Stimulated activated CD8-positive, alpha-beta memory T cell treated with anti-CD3 and anti-CD28 coated beads, Interleukin-12 subunit alpha, Interleukin-12 subunit beta, amount 100 ng/mL, for 24 hours (primary cell): ENCODE results near the gene MRPL39.
"Not testable (repeated sequence)": the region's sequence is repeated elsewhere in the genome, so short reads cannot be mapped to it uniquely, and the experiment has no call there.

Source experiments
- DNase-seq: peaks from one replicate; pipeline ENCODE4 v3.0.0-alpha.2; 2020; ENCODE audit errors: extremely low read depth

MRPL39 gene

DNA sequence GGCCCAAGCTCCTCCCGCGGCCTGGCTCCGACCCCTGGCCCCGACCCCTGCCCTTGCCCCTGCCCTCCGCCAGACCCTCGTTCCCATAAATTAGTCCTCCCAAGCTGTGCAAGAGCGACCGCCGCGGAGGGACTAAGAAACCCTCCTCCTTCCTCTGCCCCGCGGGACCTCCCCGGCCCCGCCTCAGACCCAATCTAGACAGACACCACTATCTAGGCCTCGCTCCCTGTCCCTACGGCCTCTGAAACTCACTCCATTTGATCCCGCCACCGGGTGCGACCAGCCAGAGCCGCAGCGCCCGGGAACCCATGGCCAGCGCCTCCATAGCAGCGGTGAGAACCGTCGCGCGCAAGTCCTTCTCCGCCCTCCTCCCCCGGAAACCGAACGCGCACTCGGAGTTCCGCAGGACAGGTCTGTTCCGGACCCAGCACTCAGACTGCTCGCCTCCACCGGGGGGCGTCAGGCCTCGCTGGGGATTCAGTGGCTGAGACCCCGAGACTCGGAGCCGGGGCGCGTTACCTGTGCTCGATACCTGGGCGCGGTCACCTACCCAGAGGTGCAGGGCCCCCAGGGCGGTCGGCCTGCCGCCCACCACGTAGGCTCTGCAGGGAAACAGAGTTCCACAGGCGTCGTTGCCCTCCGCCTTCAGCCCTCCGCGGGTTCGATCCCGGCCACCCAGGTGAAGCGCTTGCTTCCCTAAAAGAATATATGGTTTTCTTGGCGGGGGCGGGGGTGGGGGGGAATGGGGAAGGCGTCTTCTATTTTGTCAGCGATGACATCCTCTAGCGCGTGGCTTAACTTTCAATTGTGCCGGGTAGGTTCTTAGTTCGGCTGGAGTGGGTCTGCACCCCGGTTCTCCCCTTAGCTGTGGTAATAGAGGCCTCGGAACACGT is at the start of gene MRPL39:
Gene MRPL39, minus strand, starts transcription at position 331 of the 893 bp plus-strand sequence. Its CDS starts 6 bp downstream, at position 325.
- peak; percentile 70 for DNase-seq

DNA sequence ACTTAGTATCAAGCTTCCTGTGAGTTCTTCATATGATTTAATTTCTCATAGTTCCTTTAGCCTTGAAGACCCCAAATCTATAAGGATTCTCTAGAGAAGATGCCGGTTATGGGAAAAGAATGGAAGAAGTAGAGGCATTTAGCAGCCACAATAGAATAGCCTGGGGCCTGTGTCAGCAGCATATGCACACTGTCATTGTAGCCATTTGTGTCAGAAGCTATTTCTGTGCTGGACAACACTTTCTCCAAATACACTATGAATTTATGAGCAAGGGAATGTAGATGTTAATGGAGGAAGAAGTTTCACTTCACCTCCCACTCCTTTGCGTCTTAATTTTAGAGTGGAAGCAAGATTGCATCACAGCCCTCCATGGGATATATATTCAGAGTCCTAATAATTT is 49.1 kb upstream of the MRPL39 start:
- DNase-seq = no peak

DNA sequence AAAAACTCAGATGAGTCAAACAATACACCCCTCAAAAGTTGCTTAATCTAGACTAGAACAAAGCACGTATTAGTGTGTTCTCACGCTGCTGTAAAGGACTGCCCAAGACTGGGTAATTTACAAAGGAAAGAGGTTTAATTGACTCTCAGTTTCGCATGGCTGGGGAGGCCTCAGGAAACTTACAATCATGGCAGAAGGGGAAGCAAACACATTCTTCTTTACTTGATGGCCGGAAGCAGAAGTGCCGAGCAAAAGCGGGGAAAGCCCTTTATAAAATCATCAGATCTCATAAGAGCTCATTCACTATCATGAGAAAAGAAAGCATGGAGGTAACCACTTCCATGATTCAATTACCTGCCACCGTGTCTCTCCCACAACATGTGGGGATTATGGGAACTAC is 41.9 kb upstream of the MRPL39 start:
- no peak for DNase-seq

DNA sequence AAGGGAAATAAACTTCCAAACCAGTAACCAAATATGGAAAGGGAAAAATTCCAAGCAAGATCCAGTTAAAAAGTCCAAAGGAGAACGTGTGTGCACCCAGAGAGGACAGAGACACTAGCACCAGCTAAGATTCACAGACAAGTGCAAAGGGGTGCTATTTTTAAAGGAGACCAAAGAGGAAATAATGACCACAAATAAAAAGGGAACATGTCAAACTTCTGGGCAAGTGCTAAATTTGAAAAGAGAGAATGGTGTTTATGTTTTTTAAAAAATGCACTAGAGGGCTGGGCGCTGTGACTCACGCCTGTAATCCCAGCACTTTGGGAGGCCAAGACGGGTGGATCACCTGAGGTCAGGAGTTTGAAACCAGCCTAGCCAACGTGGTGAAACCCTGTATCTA is 40.4 kb upstream of the MRPL39 start:
- DNase-seq = no peak

DNA sequence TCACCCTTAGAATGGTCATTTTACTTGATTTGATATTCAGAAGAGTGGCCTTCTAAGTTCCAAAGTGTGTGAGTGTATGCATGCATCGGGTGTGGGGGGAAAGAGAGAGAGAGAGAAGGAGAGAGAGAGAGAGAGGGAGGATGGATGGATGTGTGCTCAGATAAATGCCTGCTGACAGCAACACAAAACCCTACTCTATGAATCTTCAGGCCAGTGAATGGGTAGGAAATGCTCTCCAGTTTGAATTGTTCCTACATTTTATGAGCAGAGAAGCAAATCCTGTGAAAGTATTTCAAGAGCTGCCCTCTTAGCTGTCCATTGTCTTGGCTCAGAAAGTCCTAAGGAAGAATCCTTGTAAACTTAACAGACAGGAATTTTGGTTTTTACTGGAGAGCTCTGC is 39.2 kb upstream of the MRPL39 start:
- no peak for DNase-seq

DNA sequence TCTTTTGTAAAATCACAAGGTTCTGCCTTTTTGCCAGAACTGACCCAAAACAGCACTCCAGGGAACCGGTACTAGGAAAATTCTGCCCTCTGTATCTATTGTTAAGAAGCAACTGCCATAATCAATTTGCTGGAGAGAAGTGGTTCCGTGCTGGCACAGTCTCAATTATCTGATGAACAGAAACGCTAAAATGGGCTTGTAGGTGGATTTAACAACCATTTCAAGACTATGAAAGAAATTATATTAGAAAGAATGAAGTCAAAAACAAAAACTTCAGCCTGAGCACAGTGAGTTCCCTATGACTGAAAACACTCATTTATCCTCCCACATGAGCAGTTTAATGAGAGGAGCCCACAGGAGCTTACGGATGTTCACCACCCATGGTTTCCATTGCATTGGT is 36.2 kb upstream of the MRPL39 start:
- DNase-seq = no peak

DNA sequence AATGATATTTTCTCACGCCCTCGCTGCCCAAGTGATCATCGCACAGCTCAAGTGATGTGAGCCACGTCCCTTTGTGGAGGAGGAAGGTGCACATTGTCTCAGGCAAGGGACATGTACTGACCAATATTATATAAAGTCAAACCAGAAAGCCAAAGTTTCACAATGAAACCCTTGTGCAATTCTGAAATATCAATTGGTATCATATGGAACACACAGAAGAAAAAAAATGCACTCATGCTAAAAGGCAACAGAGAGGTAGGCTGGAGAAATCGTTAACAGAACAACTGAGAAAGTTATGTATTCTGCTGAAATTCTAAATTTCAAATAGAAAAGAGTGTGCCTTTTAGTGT is 33.6 kb upstream of the MRPL39 start:
- no peak for DNase-seq

DNA sequence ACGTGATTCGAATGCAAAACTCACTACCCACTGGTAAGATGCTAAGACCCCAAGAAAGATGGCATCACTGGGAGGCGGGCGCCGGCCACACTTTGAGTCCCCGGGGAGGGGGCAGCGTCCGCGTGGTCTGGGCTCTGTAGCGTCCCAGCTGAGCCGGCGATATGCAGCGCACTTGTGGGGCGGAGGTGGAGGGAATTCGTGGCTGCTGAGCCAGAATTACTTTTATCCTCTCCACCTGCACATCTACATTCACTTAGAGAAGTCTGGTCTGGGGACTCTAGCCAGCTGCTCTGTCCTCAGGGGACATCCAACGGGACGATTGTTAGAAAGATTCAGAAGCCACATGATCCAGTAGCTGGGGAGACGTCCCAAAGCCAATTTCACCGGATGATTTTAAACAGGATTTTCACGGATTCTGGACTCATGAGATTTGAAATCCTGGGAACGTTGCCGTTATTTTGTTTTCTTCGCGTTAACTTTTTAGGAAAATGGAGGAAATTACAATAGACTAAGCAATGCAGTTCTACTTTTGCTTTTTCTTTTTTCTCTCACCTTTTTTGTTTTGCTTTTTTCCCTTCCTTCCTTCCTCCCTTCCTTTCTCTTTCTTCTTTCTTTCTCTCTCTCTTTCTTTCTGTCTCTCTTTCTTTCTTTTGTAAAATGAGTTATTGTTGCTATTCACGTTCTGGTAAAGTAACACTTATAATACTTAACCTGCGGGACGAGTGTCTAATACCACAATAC is 33.1 kb upstream of the MRPL39 start:
- no peak for DNase-seq

DNA sequence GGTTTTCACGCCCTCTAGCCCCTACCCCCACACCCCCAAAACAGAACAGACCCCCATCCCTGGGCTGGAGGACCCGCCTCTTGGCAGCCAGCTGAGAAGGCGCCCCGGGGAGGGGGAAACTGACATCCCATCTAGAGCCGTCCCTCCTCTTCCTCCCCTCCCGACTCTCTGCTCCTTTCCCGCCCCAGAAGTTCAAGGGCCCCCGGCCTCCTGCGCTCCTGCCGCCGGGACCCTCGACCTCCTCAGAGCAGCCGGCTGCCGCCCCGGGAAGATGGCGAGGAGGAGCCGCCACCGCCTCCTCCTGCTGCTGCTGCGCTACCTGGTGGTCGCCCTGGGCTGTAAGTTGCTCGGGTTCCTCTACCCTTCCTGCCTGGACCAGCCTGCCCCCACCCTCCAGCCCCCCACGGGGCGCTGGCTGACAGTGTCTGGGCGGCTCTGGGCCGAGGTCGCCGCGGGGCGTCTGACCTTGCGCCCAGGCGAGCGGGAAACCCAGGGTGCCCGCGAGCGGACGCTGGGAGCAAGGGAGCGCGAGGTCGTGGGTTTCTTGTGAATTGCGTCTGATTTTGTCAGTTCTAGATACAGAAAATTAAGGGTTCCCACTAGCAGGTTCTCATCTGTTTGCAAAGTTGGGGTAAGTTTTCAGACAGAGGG is 32.4 kb upstream of the MRPL39 start:
- DNase-seq = no peak

DNA sequence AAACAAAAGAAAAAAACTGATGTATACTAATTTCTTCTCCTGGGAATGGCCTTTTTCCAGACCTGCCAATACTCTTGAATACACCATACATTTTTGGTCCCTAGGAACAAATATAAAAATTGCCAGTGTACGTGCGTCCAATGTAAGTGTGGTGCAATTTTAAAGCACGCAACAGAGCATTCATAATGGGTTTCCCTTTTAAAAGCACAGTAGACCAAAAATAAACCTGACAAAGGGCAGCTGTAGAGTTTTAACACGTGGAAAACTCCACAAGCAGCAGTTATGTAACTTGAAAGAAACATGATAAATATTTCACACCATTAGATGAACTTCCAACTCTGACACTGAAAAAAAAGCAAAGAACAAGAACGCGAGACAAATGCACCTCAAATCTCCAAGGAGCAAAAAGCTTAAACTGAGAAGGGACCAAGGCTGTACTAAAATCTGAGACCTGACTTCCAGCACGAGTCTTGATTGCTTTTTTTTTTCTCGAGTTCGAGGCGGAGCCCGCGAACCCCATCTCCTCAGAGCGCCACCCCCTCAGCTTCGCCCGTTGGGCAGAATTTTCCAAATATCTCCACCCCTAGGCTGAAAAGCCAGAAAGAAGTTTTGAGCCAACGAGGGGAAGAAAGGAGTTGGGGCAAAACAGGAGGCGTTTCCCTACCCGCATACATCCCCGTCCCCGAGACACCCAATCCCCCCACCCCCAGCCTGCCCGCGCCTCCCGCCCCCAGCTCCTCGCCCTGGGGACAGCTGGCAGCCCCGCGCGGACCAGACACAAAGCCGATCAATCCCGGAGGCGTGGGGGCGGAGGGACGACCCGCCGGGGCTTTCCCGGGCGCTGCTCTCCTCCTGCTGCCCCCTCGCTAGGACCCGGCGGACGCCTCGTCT is 31.6 kb upstream of the MRPL39 start, which contains the start of gene JAM2:
Gene JAM2, plus strand, starts transcription at position 599 of the 891 bp plus-strand sequence. CDS start 564 bp downstream, outside the sequence.
- DNase-seq = no peak

DNA sequence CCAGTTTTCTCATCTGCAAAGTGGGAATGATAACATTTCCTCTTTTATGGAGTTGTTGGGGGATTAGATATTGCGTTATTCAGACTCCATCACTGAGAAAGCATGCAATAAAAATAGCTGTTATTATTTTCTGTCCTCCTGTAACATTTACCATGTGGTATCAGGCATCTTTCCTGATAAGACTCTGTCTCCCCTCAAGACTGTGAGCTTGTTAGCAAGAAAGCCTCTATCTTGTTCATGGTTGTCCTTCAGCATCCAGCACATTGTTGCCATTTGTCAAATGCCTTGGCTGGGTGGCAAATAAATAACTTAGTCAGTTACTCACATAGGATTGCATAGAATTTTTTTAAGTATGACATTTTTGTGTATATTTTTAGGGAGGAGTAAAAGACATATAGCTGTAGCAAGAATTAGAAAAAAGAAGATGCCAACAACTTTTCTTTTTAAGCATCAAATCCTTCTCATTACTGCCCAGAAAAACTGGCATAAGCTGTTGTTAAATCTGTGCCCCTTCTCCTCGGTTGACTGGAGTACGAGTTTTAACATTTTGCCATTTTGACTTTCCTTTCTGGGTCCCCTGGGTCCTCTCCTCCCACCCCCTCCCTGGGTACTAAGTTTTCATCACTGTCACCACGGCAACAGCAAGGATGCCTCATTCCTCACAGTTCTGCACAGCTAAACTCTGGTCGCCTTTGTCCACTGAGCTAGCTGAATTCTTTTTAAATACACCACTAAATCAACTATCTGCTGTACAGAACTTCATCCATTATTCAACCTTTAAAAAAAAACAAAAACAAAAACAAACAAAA is 30.8 kb upstream of the MRPL39 start:
- DNase-seq = no peak

DNA sequence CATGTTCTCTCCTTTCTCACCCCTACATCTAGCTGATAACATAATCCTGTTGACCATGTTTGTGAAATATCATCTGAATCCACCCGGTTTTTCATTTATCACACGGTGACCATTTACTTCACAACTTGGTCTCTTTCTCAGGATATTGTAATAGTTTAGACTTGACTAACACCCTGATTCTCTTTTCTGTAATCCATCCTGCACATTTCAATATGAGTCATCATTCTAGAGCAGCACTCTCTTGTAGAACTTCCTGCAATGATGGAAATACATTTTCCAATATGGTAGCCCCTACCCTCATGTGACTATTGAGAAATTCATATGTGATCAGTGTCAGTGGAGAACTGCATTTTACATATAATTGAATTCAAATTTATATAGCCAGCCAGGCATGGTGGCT is 29.4 kb upstream of the MRPL39 start:
- DNase-seq = no peak

DNA sequence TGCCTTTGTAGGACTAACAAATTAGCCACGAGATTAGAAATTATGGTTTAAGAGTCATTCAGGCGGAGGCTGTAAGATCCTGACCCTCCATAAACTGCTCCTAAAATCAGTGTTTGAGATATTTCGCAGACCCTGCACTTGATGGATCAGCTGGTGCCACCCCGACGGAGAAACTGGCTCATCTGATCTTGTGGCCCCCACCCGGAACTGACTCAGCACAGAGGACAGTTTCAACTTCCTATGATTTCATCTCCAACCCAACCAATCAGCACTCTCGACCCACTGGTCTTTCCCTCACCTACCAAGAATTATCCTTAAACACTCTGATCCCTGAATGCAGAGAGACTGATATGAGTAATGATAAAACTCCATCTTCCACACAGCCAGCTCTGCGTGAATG is 28.0 kb upstream of the MRPL39 start:
- no peak for DNase-seq

DNA sequence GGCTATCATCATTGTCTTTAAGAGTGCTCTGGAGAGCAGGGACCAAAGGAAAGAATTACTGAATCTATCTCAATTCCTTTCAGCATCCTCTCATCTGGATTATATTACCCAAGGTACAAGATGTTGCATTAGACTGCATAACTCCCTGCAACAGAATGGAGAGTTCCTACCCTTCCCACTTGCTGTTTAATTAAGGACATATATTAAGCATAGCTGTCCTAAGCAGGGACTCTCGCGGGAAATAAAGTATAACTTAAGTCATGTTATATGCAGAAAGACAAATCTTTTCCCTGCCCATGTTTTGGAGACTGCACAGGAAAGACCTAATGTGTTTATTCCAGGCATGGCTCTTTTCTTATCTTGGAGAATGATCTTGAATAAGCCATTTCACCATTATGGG is 25.0 kb upstream of the MRPL39 start:
- no peak for DNase-seq

DNA sequence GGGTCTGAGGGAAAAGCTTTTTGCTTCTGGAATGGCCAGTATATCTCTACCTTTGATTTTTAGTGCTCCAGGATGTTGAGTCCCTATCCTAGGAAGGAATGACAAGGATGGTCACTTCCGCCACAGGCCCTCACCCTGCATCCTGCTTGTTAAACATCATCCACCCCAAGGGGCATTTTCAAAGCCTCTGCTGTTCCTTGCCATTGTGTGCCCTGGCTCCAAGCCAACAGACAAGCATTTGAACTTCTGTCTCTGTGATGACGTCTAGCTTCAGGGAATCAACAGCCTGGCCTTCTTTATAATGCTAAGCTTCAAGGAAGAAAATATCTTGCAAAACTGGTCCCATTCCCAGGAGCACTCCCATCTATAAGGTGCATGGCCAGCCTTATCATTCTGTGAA is 19.5 kb upstream of the MRPL39 start:
- DNase-seq = no peak

DNA sequence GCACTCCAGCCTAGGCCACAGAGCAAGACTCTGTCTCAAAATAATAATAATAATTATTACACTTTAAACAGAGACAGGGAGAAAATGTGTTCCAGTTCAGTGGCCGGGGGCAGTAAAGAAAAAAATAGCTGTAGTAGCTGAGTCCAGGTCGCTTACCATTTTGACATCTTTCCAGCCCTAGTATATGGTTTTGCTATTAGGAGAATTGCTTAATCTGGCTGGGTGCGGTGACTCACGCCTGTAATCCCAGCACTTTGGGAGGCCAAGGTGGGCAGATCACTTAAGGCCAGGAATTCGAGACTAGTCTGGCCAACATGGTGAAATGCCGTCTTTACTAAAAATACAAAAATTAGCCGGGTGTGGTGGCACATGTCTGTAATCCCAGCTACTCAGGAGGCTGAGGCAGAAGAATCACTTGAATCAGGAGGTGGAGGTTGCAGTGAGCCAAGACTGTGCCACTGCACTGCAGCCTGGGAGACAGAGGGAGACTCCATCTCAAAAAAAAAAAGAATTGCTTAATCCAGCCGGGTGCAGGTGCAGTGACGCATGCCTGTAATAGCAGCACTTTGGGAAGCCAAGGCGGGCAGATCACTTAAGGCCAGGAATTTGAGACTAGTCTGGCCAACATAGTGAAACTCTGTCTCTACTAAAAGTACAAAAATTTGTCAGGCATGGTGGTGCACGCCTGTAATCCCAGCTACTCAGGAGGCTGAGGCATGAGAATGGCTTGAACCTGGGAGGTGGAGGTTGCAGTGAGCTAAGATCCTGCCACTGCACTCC is 18.7 kb upstream of the MRPL39 start:
- not testable (repeated sequence) for DNase-seq

DNA sequence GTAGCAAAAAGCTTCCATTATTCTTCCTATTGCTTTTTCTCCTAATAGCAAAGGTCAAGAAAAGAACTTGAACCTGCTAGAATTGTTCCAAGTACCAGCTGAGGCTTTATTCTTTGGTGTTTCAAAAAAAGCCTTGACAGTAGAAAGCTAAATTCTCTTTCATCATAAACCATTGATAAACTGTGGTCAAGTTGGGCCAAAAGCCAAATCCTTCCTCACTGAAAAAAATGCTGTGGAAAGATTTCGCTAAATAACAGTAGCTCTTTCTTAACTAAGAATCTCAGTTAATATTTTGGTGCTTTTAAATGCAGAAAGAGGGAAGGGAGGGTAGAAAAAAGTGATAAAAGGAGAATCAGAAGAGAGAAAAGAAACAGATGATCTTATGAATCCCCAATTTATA is 17.8 kb upstream of the MRPL39 start:
- DNase-seq = no peak

DNA sequence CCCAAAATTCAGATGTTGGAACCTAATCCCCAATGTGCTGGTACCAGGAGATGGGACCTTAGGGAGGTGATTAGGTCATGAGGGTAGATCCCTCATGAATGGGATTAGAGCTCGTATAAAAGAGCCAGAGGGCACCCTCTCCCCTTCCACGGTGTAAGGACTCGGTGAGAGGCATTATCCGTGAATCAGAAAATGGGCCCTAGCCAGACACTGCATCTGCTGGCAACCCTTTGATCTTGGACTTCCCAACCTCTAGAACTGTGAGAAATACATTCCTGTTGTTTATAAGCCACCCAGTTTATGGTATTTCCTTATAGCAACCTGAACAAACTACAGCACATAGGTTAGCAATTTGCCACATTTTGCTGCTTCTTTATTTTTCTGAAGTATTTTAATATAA is 17.2 kb upstream of the MRPL39 start:
- no peak for DNase-seq

DNA sequence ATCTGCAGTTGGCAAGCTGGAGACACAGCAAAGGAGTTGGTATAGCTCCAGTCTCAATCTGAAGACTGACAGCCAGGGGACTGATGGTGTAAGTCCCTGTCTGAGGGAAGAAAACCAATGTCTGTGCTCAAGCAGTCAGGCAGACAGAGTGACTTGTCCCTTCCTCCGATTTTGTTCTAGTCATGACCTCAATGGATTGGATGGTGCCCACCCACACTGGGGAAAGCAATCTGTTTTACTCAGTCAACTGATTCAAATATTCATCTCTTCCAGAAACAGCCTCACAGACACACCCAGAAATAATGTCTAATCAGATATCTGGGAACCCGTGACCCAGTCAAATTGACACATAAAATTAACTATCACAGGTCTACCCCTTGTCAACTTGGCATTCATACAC is 11.9 kb upstream of the MRPL39 start:
- DNase-seq = no peak

DNA sequence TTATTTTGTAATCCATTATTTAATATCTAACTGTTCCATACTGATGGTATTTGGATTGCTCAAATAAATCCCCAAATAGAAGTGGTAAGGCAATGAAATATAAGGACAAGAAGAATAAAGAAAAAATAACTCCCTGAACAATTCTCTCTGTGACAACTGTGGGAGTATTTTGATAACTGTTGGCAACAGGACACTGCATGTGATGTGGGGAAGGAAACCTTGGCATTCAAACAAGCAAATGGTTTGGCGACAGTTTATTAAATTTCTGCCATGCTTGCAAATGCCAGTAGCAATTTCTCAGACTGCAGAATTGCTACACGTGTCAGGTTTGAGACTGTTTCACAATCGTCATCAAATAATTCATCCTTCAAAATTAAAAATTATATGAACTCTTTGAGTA is 8.6 kb upstream of the MRPL39 start:
- DNase-seq = no peak
